Cardiac muscle cell (in vitro differentiated cells and primary cell): Measurements from ENCODE around the gene SOWAHB. TPM values are rescaled to one million over a fixed set of nuclear protein-coding genes. Genes with fewer than 3 reads are reported as not detected.

Source experiments
- DNase-seq, 2 donors: peaks; one replicate each; pipeline versions ENCODE4 v3.0.0 to v3.0.0-alpha.2; 2010 to 2017; ENCODE audit warnings: low read depth in 1 of 2, low spot score in 1 of 2
- H3K27ac ChIP-seq: fragments of 200-600 bp; sonication (generic); 2 replicates; pipeline ENCODE4 v1.5.1; 2016
- H3K27me3 ChIP-seq: fragments of 200-600 bp; sonication (generic); 2 replicates; pipeline ENCODE4 v1.6.0; 2016; ENCODE audit warnings: control low read depth
- H3K36me3 ChIP-seq: fragments of 200-600 bp; sonication (generic); 2 replicates; pipeline ENCODE4 v1.5.1; 2016; ENCODE audit warnings: control low read depth
- H3K4me1 ChIP-seq: fragments of 200-600 bp; sonication (generic); 2 replicates; pipeline ENCODE4 v1.8.1; 2017; ENCODE audit warnings: low read depth, mild to moderate bottlenecking, mixed run types
- H3K4me3 ChIP-seq: fragments of 200-600 bp; sonication (generic); 2 replicates; pipeline ENCODE4 v1.5.1; 2016; ENCODE audit warnings: mild to moderate bottlenecking
- H3K9me3 ChIP-seq: fragments of 200-600 bp; sonication (generic); 2 replicates; pipeline ENCODE4 v1.5.1; 2017; ENCODE audit warnings: low read depth, mild to moderate bottlenecking, control low read depth
- CTCF ChIP-seq: IDR thresholded peaks from 2 replicates; pipeline ENCODE4 v1.5.1; 2012; ENCODE audit warnings: low read depth, mild to moderate bottlenecking, low read length
- polyA plus RNA-seq: library from polyadenylated mRNA; unstranded; fragments of >200 nt; fragmentation: Nextera tagmentation; extraction: Ambion mirVana; gene quantifications from 2 replicates; pipeline ENCODE4 v1.2.1, GENCODE V29; 2016
- total RNA-seq: library from RNA; depleted of rRNA; stranded (reverse); fragments of >200 nt; gene quantifications from 2 replicates; pipeline ENCODE4 v1.2.3, GENCODE V29; 2016

Gene SOWAHB
- total and polyA plus RNA-seq, 2 experiments from 2014 or later, result 0.27 to 0.34 TPM

GRCh38 chr4:76920715-76921114, 22.8 kb upstream of the SOWAHB start:
- TF ChIP-seq CTCF, result no peak
- DNase-seq, result no peak
- no peaks in the 10 kb centered on the region for H3K36me3 ChIP-seq
- no peaks in the 10 kb centered on the region for H3K4me1 ChIP-seq
- no peaks in the 10 kb centered on the region for H3K9me3 ChIP-seq
- no peak overlapping the region for H3K4me3 ChIP-seq
- H3K27me3 ChIP-seq, result no peaks in the 10 kb centered on the region
- H3K27ac ChIP-seq, result no peak overlapping the region

GRCh38 chr4:76909711-76910110, 11.8 kb upstream of the SOWAHB start:
- no peak overlapping the region for H3K4me3 ChIP-seq
- H3K36me3 ChIP-seq, result no peaks in the 10 kb centered on the region
- no peaks in the 10 kb centered on the region for H3K4me1 ChIP-seq
- H3K9me3 ChIP-seq, result no peaks in the 10 kb centered on the region
- H3K27ac ChIP-seq, result no peak overlapping the region
- no peak for TF ChIP-seq CTCF
- no peak for DNase-seq
- no peaks in the 10 kb centered on the region for H3K27me3 ChIP-seq

- TF ChIP-seq CTCF, result no peak
- Histone ChIP-seq H3K4me1 (no peaks in the 10 kb centered on the region), H3K9me3 (no peaks in the 10 kb centered on the region), H3K27me3 (peaks cover 14% of the 10 kb centered on the region), H3K27ac (no peak overlapping the region), H3K4me3 (no peak overlapping the region), H3K36me3 (no peaks in the 10 kb centered on the region)
- DNase-seq, result peak in 1 of 2 donors; percentile 53
These were observed 7.6 kb upstream of the SOWAHB start for GRCh38 chr4:76905521-76905920.

GRCh38 chr4:76904646-76905190, 6.8 kb upstream of the SOWAHB start:
- Histone ChIP-seq H3K27me3 (peaks cover 20% of the 10 kb centered on the region), H3K27ac (no peak overlapping the region), H3K9me3 (no peaks in the 10 kb centered on the region), H3K4me1 (no peaks in the 10 kb centered on the region), H3K36me3 (no peaks in the 10 kb centered on the region), H3K4me3 (no peak overlapping the region)
- TF ChIP-seq CTCF, result no peak
- no peak for DNase-seq

GRCh38 chr4:76902233-76902890, 4.4 kb upstream of the SOWAHB start:
- no peaks in the 10 kb centered on the region for H3K36me3 ChIP-seq
- no peak overlapping the region for H3K27ac ChIP-seq
- no peak overlapping the region for H3K4me3 ChIP-seq
- no peak for DNase-seq
- peaks cover 44% of the 10 kb centered on the region for H3K27me3 ChIP-seq
- TF ChIP-seq CTCF, result no peak
- H3K9me3 ChIP-seq, result no peaks in the 10 kb centered on the region
- H3K4me1 ChIP-seq, result no peaks in the 10 kb centered on the region
